PC-9 (cell line): ENCODE data around the gene SLC4A1.

ENCODE experiments used
- EZH2 ChIP-seq: fragments of 200-600 bp; sonication (generic); IDR thresholded peaks from 2 replicates; pipeline ENCODE4 v1.8.0; 2017; ENCODE audit warnings: antibody characterized with exemption, low read depth
- TF ChIP-seq, protein P1 (sequence below): fragments of 200-600 bp; sonication (generic); conservative IDR thresholded peaks from 2 replicates; pipeline ENCODE4 v1.6.1; 2017; ENCODE audit warnings: mixed run types, antibody characterized with exemption, mild to moderate bottlenecking, moderate library complexity

GRCh38 chr17:44309472-44309871 lies 41.5 kb upstream of the SLC4A1 start:
- TF ChIP-seq, protein P1, sequence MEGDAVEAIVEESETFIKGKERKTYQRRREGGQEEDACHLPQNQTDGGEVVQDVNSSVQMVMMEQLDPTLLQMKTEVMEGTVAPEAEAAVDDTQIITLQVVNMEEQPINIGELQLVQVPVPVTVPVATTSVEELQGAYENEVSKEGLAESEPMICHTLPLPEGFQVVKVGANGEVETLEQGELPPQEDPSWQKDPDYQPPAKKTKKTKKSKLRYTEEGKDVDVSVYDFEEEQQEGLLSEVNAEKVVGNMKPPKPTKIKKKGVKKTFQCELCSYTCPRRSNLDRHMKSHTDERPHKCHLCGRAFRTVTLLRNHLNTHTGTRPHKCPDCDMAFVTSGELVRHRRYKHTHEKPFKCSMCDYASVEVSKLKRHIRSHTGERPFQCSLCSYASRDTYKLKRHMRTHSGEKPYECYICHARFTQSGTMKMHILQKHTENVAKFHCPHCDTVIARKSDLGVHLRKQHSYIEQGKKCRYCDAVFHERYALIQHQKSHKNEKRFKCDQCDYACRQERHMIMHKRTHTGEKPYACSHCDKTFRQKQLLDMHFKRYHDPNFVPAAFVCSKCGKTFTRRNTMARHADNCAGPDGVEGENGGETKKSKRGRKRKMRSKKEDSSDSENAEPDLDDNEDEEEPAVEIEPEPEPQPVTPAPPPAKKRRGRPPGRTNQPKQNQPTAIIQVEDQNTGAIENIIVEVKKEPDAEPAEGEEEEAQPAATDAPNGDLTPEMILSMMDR: peak; percentile 39; the same call in 1 of the 2 replicates
- TF ChIP-seq EZH2: no peak
